Sigmoid colon (tissue), 7 donors: ENCODE results near the gene MAN2B1. TPM values are rescaled to one million over a fixed set of nuclear protein-coding genes. Genes with fewer than 3 reads are reported as not detected.

ENCODE experiments used
- DNase-seq: peaks from one replicate; pipeline ENCODE4 v3.0.0-alpha.2; 2019
- H3K27ac ChIP-seq, 4 donors: fragments of 200-600 bp; sonication (generic); one replicate each; pipeline ENCODE4 v1.5.1; 2016 to 2019; ENCODE audit warnings: mild to moderate bottlenecking in 1 of 4
- H3K27me3 ChIP-seq, 3 donors: fragments of 200-600 bp; sonication (generic); one replicate each; pipeline ENCODE4 v1.5.1; 2019; ENCODE audit warnings: mild to moderate bottlenecking in 1 of 3
- H3K36me3 ChIP-seq, 4 donors: fragments of 200-600 bp; sonication (generic); one replicate each; pipeline ENCODE4 v1.5.1; 2016 to 2019
- H3K4me1 ChIP-seq, 4 donors: fragments of 200-600 bp; sonication (generic); one replicate each; pipeline ENCODE4 v1.5.1; 2017 to 2019
- H3K4me3 ChIP-seq, 4 donors: fragments of 200-600 bp; sonication (generic); one replicate each; pipeline ENCODE4 v1.5.1; 2017 to 2019; ENCODE audit warnings: mild to moderate bottlenecking in 2 of 4, moderate library complexity in 1 of 4
- H3K9me3 ChIP-seq, 4 donors: fragments of 200-600 bp in 3 of 4; sonication (generic) in 3 of 4; one replicate each; pipeline versions ENCODE4 v1.5.1 to v1.6.1; 2013 to 2019
- EP300 ChIP-seq, 4 donors: sonication (generic); formaldehyde crosslinking; IDR thresholded peaks; one replicate each; pipeline ENCODE4 v1.6.1; 2017; ENCODE audit warnings: antibody characterized with exemption in 4 of 4
- POLR2A ChIP-seq, 2 donors: fragments of 450-650 bp; IDR thresholded peaks; one replicate each; pipeline ENCODE4 v1.6.1; 2016; ENCODE audit warnings: antibody characterized with exemption in 2 of 2, mild to moderate bottlenecking in 2 of 2, moderate library complexity in 2 of 2
- POLR2AphosphoS5 ChIP-seq, 4 donors: sonication (generic); formaldehyde crosslinking; IDR thresholded peaks; one replicate each; pipeline ENCODE4 v1.6.1; 2017; ENCODE audit warnings: antibody characterized with exemption in 4 of 4
- WGBS, 2 donors: extraction: QIAGEN DNeasy Blood & Tissue Kit; methylation state at CpG; one replicate each; pipeline ENCODE4 v1.1.7; 2013; 5-methylcytosine and 5-hydroxymethylcytosine counted together
- intact Hi-C: fragments of 100-400 bp; cut with DNase I; formaldehyde crosslinking; loops from one replicate; pipeline ENCODE4 v1.15.1; 2023
- polyA plus RNA-seq, 3 donors: library from polyadenylated mRNA; stranded (reverse); fragments of 200-250 nt; gene quantifications; one replicate each; pipeline ENCODE4 v1.2.3, GENCODE V29; 2013
- total RNA-seq, 4 donors: library from RNA; depleted of rRNA; stranded (reverse); fragments of >200 nt; gene quantifications; one replicate each; pipeline ENCODE4 v1.1.0, GENCODE V29; 2016
- TF ChIP-seq, protein P1 (sequence below), 4 experiments: fragments of 450-650 bp in 3 of 4; fragments of 200-600 bp in 1 of 4; IDR thresholded peaks; one replicate each; pipeline ENCODE4 v1.5.1; 2016 to 2019; ENCODE audit warnings: antibody characterized with exemption in 4 of 4, mild to moderate bottlenecking in 3 of 4, moderate library complexity in 2 of 4
- donor health status: healthy with polysubstance abuse.
- donor health status: Bipolar disorder and iron deficiency.
- donor health status: healthy.

MAN2B1 gene
- total and polyA plus RNA-seq, 7 donors: 26.4 to 75.6 (median 59.8) TPM

DNA sequence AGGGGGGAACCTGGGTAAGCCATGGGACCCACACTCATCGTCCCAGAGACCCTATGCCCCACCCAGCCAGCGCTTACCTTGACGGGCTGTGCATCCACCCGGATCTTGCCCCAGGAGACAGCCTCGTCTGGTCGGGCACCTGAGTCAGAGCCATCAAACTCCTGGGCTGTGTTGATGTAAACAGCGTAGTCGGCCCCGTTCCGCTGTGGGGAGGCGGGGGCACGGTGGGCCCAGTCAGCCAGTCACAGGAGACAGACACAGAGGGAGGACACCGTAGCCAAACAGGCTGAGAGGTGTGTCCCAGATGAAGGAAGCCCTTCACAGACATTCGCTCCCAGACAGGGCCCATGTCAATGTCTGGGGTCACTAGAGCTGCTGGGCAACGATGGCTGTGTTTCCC lies 9.4 kb upstream of the MAN2B1 start:
- intact Hi-C loops: no loop called here
- Histone ChIP-seq H3K27me3 (no peaks in the 10 kb centered on the region), H3K9me3 (no peaks in the 10 kb centered on the region), H3K4me1 (peaks cover 0 to 21% (median 16%) of the 10 kb centered on the region in 4 donors), H3K36me3 (peaks cover 28 to 84% (median 56%) of the 10 kb centered on the region in 4 donors), H3K4me3 (no peak overlapping the region), H3K27ac (no peak overlapping the region)
- no peak for DNase-seq
- TF ChIP-seq, protein P1, sequence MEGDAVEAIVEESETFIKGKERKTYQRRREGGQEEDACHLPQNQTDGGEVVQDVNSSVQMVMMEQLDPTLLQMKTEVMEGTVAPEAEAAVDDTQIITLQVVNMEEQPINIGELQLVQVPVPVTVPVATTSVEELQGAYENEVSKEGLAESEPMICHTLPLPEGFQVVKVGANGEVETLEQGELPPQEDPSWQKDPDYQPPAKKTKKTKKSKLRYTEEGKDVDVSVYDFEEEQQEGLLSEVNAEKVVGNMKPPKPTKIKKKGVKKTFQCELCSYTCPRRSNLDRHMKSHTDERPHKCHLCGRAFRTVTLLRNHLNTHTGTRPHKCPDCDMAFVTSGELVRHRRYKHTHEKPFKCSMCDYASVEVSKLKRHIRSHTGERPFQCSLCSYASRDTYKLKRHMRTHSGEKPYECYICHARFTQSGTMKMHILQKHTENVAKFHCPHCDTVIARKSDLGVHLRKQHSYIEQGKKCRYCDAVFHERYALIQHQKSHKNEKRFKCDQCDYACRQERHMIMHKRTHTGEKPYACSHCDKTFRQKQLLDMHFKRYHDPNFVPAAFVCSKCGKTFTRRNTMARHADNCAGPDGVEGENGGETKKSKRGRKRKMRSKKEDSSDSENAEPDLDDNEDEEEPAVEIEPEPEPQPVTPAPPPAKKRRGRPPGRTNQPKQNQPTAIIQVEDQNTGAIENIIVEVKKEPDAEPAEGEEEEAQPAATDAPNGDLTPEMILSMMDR (IDR thresholded peaks at IDR 0.05): no peak
- TF ChIP-seq EP300 (IDR thresholded peaks at IDR 0.05): no peak
- TF ChIP-seq POLR2AphosphoS5 (IDR thresholded peaks at IDR 0.05): no peak
- TF ChIP-seq POLR2A (IDR thresholded peaks at IDR 0.05): no peak
- WGBS, 2 donors: 82 to 89% methylated on average over 15 of the region's 15 CpGs

DNA sequence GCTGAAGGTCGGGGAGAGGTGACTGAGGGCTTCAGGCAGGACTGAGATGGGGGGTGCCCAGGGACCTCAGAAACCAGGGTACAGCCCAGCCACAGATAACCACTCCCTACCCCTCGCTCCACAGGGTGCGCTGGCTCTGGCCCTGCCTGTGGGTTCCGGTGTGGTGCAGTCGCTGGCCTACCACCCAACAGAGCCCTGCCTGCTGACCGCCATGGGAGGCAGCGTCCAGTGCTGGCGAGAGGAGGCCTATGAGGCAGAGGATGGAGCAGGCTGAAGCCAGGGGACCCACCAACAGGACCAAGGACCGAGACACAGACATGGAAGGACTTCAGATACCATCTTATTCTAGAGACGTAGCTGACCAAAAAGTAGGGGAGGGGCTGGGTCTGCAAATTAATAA lies 8.9 kb upstream of the MAN2B1 start:
- Histone ChIP-seq H3K9me3 (no peaks in the 10 kb centered on the region), H3K4me3 (no peak overlapping the region), H3K36me3 (peaks cover 28 to 84% (median 56%) of the 10 kb centered on the region in 4 donors), H3K4me1 (peaks cover 0 to 21% (median 16%) of the 10 kb centered on the region in 4 donors), H3K27me3 (no peaks in the 10 kb centered on the region), H3K27ac (no peak overlapping the region)
- WGBS, 2 donors: 95 to 96% methylated on average over 10 of the region's 10 CpGs
- TF ChIP-seq POLR2A (IDR thresholded peaks at IDR 0.05): no peak
- TF ChIP-seq POLR2AphosphoS5 (IDR thresholded peaks at IDR 0.05): no peak
- TF ChIP-seq, protein P1 (IDR thresholded peaks at IDR 0.05): no peak
- TF ChIP-seq EP300 (IDR thresholded peaks at IDR 0.05): no peak
- DNase-seq: no peak
- intact Hi-C loops: no loop called here

- Histone ChIP-seq H3K27ac (no peak overlapping the region), H3K4me3 (no peak overlapping the region), H3K4me1 (peaks cover 0 to 31% (median 29%) of the 10 kb centered on the region in 4 donors), H3K9me3 (no peaks in the 10 kb centered on the region), H3K36me3 (peaks cover 18 to 65% (median 41%) of the 10 kb centered on the region in 4 donors), H3K27me3 (no peaks in the 10 kb centered on the region)
- intact Hi-C loops: loop anchor here (5.0 kb wide), 1 partner anchor 110 kb away; no protein-coding TSS in a partner anchor
- WGBS, 2 donors: 86 to 92% methylated on average over 10 of the region's 10 CpGs
- TF ChIP-seq POLR2A (IDR thresholded peaks at IDR 0.05): no peak
- TF ChIP-seq EP300 (IDR thresholded peaks at IDR 0.05): no peak
- no peak for TF ChIP-seq POLR2AphosphoS5 (IDR thresholded peaks at IDR 0.05)
- TF ChIP-seq, protein P1 (IDR thresholded peaks at IDR 0.05): no peak
- DNase-seq: no peak
Observed at GRCh38 chr19:12672744-12673143, 6.2 kb upstream of the MAN2B1 start.

- H3K27me3 ChIP-seq: no peaks in the 10 kb centered on the region
- peak overlapping the region; percentile 67 to 90 (median 84) for H3K4me3 ChIP-seq
- H3K4me1 ChIP-seq: peaks cover 0 to 46% (median 41%) of the 10 kb centered on the region in 4 donors
- DNase-seq: no peak
- WGBS, 2 donors: 32 to 42% methylated on average over 26 of the region's 26 CpGs
- H3K27ac ChIP-seq: peak overlapping the region; percentile 91 to 92 (median 91)
- H3K36me3 ChIP-seq: peaks cover 3 to 43% (median 22%) of the 10 kb centered on the region in 4 donors
- intact Hi-C loops: loop anchor here (5.0 kb wide), 1 partner anchor 108 kb away; no protein-coding TSS in a partner anchor
- TF ChIP-seq POLR2AphosphoS5 (IDR thresholded peaks at IDR 0.05) (no peak), EP300 (IDR thresholded peaks at IDR 0.05) (no peak), POLR2A (IDR thresholded peaks at IDR 0.05) (no peak)
- TF ChIP-seq, protein P1 (IDR thresholded peaks at IDR 0.05): no peak
- no peaks in the 10 kb centered on the region for H3K9me3 ChIP-seq
Observed at GRCh38 chr19:12670159-12670928, 3.8 kb upstream of the MAN2B1 start.
